ENCODE measurements around the gene F9.

The F9 gene

DNA sequence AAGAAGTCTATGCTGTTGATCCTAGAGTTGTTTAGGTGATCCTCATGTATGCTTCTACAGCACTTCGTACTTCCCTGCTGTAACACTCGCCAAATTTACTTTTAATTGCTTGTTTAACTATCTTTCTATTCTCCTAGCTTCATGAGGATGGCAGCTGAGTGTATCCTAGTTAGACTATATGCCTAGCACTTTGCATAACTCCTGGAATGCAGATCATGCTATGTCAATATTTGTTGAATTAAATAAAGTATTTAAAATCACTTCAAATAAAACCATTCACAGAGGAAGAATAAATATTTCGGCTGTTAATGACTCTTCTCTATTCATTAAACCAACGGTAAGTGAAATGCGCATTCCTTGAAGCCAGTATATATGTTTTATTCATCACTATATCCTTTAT, 55.1 kb downstream of the F9 start:
- FAIRE-seq = no peak
- no peak for DNase-seq (ENCODE audit: extremely low spot score, insufficient read length, low read depth)

DNA sequence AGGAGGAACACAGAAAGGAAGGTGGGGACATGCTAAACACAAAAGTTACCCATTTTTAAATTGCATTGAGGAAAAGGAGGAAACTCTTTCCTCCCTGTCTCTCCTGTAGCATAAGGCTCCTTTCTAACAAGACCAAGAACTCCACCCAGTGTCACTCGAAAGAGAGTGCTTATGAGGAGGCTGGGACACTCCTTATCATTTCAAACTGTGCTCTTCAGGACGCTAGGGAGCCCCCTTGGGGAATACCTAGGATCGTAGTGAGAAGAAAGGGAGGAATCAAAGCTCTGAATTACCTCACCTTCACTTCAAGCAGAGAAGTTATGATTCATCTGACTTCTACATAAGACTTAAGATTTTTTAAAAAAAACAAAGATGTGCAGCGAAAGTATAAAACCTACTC, 65.5 kb downstream of the F9 start:
- DNase-seq (ENCODE audit: extremely low spot score, insufficient read length, low read depth) (no peak), FAIRE-seq (no peak)

DNA sequence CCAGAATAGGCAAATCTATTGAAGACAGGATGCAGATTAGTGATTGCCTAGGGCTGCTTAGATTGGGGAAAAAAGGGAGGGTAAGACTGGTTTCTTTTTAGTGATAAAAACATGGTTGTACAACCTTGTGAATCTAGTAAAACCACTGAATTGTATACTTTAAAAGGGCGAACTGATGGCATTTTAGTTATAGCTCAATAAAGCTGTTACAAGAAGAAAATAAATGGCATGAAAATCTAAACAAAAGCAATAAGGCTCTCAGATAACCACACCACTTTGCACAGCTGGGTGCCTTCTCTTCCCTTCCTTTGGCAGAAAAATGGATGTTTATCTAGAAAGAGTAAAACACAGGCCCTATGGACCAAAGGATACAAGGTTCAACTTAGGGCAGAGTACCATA, 69.6 kb downstream of the F9 start:
- DNase-seq (ENCODE audit: extremely low spot score, insufficient read length, low read depth) = no peak
- no peak for FAIRE-seq
